Activated CD4-positive, alpha-beta memory T cell treated with anti-CD3 and anti-CD28 coated beads, Interleukin-2, amount 10 ng/mL, durations not matched to agents 7 days and 5 days (primary cell): Measurements from ENCODE around the gene TREML4. TPM values are rescaled to one million over a fixed set of nuclear protein-coding genes. Genes with fewer than 3 reads are reported as not detected.
"Not testable (repeated sequence)": the region's sequence is repeated elsewhere in the genome, so short reads cannot be mapped to it uniquely, and the experiment has no call there.

ENCODE experiments used
- CTCF ChIA-PET: fragments of 350-600 bp; sonication (Branson Sonifier 250); formaldehyde crosslinking; loops from one replicate; lab custom pipeline; 2021; ENCODE audit warnings: antibody characterized with exemption, inconsistent platforms; lab: Charles Lee
- POLR2A ChIA-PET: fragments of 350-600 bp; sonication (Branson Sonifier 250); formaldehyde crosslinking; loops from one replicate; lab custom pipeline; 2021; ENCODE audit warnings: antibody characterized with exemption; lab: Charles Lee
- DNase-seq: peaks from one replicate; pipeline ENCODE4 v3.0.0-alpha.2; 2020
- H3K27ac Mint-ChIP-seq: one replicate; pipeline ENCODE4 v1.8.0; 2021; ENCODE audit warnings: mild to moderate bottlenecking, mixed read lengths
- H3K27me3 Mint-ChIP-seq: one replicate; pipeline ENCODE4 v1.8.0; 2021; ENCODE audit warnings: mixed read lengths
- H3K36me3 Mint-ChIP-seq: one replicate; pipeline ENCODE4 v1.8.0; 2021; ENCODE audit warnings: low read depth, mixed read lengths
- H3K4me1 Mint-ChIP-seq: one replicate; pipeline ENCODE4 v1.8.0; 2021; ENCODE audit warnings: mixed read lengths
- H3K4me3 Mint-ChIP-seq: one replicate; pipeline ENCODE4 v1.8.0; 2021; ENCODE audit warnings: mild to moderate bottlenecking, mixed read lengths
- H3K9me3 Mint-ChIP-seq: one replicate; pipeline ENCODE4 v1.8.0; 2021; ENCODE audit warnings: mixed read lengths
- total RNA-seq, 2 experiments: library from RNA; stranded (reverse); gene quantifications; one replicate each; pipeline ENCODE4 v1.2.3, GENCODE V29; 2021

TREML4 gene
- total RNA-seq, 2 experiments from 2014 or later: not detected

GRCh38 chr6:41246529-41246928, 18.4 kb downstream of the TREML4 start:
- H3K9me3 Mint-ChIP-seq, DNase-seq, CTCF ChIA-PET, H3K4me3 Mint-ChIP-seq, H3K27ac Mint-ChIP-seq, POLR2A ChIA-PET, H3K4me1 Mint-ChIP-seq, H3K36me3 Mint-ChIP-seq: not testable (repeated sequence)
- peaks cover 23% of the 10 kb centered on the region for H3K27me3 Mint-ChIP-seq

GRCh38 chr6:41247288-41247865, 19.2 kb downstream of the TREML4 start:
- DNase-seq: no peak
- ChIA-PET POLR2A (no interaction called here), CTCF (no interaction called here)
- Mint-ChIP-seq H3K27ac (no peak overlapping the region), H3K4me1 (peaks cover 8% of the 10 kb centered on the region), H3K36me3 (no peaks in the 10 kb centered on the region), H3K27me3 (peaks cover 22% of the 10 kb centered on the region), H3K9me3 (peaks cover 7% of the 10 kb centered on the region), H3K4me3 (no peak overlapping the region)

- Mint-ChIP-seq H3K4me3 (no peak overlapping the region), H3K9me3 (peaks cover 7% of the 10 kb centered on the region), H3K4me1 (peaks cover 8% of the 10 kb centered on the region), H3K27me3 (peaks cover 22% of the 10 kb centered on the region), H3K27ac (no peak overlapping the region), H3K36me3 (no peaks in the 10 kb centered on the region)
- DNase-seq: no peak
- ChIA-PET CTCF (no interaction called here), POLR2A (no interaction called here)
Observed at GRCh38 chr6:41247882-41248705, 19.9 kb downstream of the TREML4 start.

GRCh38 chr6:41252401-41253169, 24.4 kb downstream of the TREML4 start:
- H3K4me1 Mint-ChIP-seq: peaks cover 9% of the 10 kb centered on the region
- ChIA-PET CTCF (no interaction called here), POLR2A (no interaction called here)
- no peak overlapping the region for H3K27ac Mint-ChIP-seq
- no peaks in the 10 kb centered on the region for H3K9me3 Mint-ChIP-seq
- H3K36me3 Mint-ChIP-seq: no peaks in the 10 kb centered on the region
- H3K4me3 Mint-ChIP-seq: no peak overlapping the region
- peaks cover 16% of the 10 kb centered on the region for H3K27me3 Mint-ChIP-seq
- no peak for DNase-seq

- Mint-ChIP-seq H3K27ac (no peak overlapping the region), H3K27me3 (peaks cover 29% of the 10 kb centered on the region), H3K4me1 (peaks cover 4% of the 10 kb centered on the region), H3K36me3 (no peaks in the 10 kb centered on the region), H3K4me3 (no peak overlapping the region), H3K9me3 (peaks cover 8% of the 10 kb centered on the region)
- no peak for DNase-seq
- POLR2A ChIA-PET: no interaction called here
- CTCF ChIA-PET: no interaction called here
Observed at GRCh38 chr6:41255110-41255509, 27.0 kb downstream of the TREML4 start.

GRCh38 chr6:41255638-41256246, 27.6 kb downstream of the TREML4 start:
- Mint-ChIP-seq H3K36me3 (no peaks in the 10 kb centered on the region), H3K27ac (no peak overlapping the region), H3K4me3 (no peak overlapping the region), H3K9me3 (peaks cover 13% of the 10 kb centered on the region), H3K27me3 (peaks cover 34% of the 10 kb centered on the region), H3K4me1 (peaks cover 4% of the 10 kb centered on the region)
- no peak for DNase-seq
- ChIA-PET POLR2A (no interaction called here), CTCF (no interaction called here)

- peaks cover 15% of the 10 kb centered on the region for H3K9me3 Mint-ChIP-seq
- no peaks in the 10 kb centered on the region for H3K36me3 Mint-ChIP-seq
- H3K4me3 Mint-ChIP-seq: no peak overlapping the region
- peaks cover 35% of the 10 kb centered on the region for H3K27me3 Mint-ChIP-seq
- peaks cover 4% of the 10 kb centered on the region for H3K4me1 Mint-ChIP-seq
- no peak overlapping the region for H3K27ac Mint-ChIP-seq
- DNase-seq: no peak
- ChIA-PET POLR2A (no interaction called here), CTCF (no interaction called here)
Observed at GRCh38 chr6:41256383-41256782, 28.2 kb downstream of the TREML4 start.

GRCh38 chr6:41257369-41258195, 29.4 kb downstream of the TREML4 start:
- DNase-seq: no peak
- CTCF ChIA-PET: no interaction called here
- Mint-ChIP-seq H3K27me3 (peaks cover 36% of the 10 kb centered on the region), H3K36me3 (peaks cover 5% of the 10 kb centered on the region), H3K9me3 (peaks cover 24% of the 10 kb centered on the region), H3K27ac (no peak overlapping the region), H3K4me3 (no peak overlapping the region), H3K4me1 (peaks cover 4% of the 10 kb centered on the region)
- POLR2A ChIA-PET: no interaction called here

GRCh38 chr6:41258196-41258493, 30.0 kb downstream of the TREML4 start:
- Mint-ChIP-seq H3K4me1 (peaks cover 4% of the 10 kb centered on the region), H3K4me3 (no peak overlapping the region), H3K27ac (no peak overlapping the region), H3K9me3 (peaks cover 25% of the 10 kb centered on the region), H3K27me3 (peaks cover 35% of the 10 kb centered on the region), H3K36me3 (peaks cover 7% of the 10 kb centered on the region)
- POLR2A ChIA-PET: no interaction called here
- CTCF ChIA-PET: no interaction called here
- no peak for DNase-seq

GRCh38 chr6:41262401-41262800, 34.3 kb downstream of the TREML4 start:
- no peak overlapping the region for H3K27ac Mint-ChIP-seq
- no peaks in the 10 kb centered on the region for H3K4me1 Mint-ChIP-seq
- peaks cover 12% of the 10 kb centered on the region for H3K36me3 Mint-ChIP-seq
- ChIA-PET CTCF (interaction anchor here (1.5 kb wide), 1 partner anchor 16 kb away, joined by 6 read pairs; no protein-coding TSS in a partner anchor), POLR2A (no interaction called here)
- no peak for DNase-seq
- peaks cover 38% of the 10 kb centered on the region for H3K27me3 Mint-ChIP-seq
- H3K9me3 Mint-ChIP-seq: peaks cover 33% of the 10 kb centered on the region
- H3K4me3 Mint-ChIP-seq: no peak overlapping the region

GRCh38 chr6:41263267-41263666, 35.1 kb downstream of the TREML4 start:
- Mint-ChIP-seq H3K36me3 (peaks cover 12% of the 10 kb centered on the region), H3K27ac (no peak overlapping the region), H3K4me3 (no peak overlapping the region), H3K9me3 (peaks cover 33% of the 10 kb centered on the region), H3K4me1 (no peaks in the 10 kb centered on the region), H3K27me3 (peaks cover 38% of the 10 kb centered on the region)
- no peak for DNase-seq
- ChIA-PET CTCF (no interaction called here), POLR2A (no interaction called here)

- ChIA-PET CTCF (no interaction called here), POLR2A (no interaction called here)
- no peak for DNase-seq
- Mint-ChIP-seq H3K36me3 (peaks cover 12% of the 10 kb centered on the region), H3K27me3 (peaks cover 16% of the 10 kb centered on the region), H3K9me3 (peaks cover 16% of the 10 kb centered on the region), H3K4me3 (no peak overlapping the region), H3K4me1 (peaks cover under 1% of the 10 kb centered on the region), H3K27ac (no peak overlapping the region)
Observed at GRCh38 chr6:41266541-41266940, 38.4 kb downstream of the TREML4 start.
